Measurements from ENCODE around the gene ADSS1.

The ADSS1 gene

DNA sequence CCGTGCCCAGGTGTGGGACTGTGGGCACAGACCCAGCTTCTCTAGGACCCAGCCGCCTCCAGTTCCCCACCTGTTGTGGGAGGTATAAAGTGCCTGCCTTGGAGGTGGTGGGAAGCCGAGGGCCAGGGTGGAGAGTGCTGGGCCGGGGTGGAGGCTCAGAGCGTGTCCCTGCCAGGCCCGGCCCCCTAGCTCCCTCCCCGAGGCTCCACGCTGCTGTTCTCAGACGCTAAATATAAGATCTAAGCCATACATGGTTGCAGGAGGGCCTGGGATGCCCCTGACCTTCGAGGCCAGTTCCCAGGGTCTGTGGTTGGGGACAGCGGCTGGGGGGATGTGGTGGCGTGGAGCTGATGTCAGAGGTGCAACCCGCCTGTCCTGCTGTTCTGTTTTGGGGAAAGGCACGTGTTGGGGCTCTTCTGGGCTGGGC is 23.8 kb upstream of the ADSS1 start:
- H3K27me3 Mint-ChIP-seq (ENCODE audit: low read depth), result no peaks in the 10 kb centered on the region
- peak overlapping the region; percentile 49 for H3K27ac Mint-ChIP-seq

DNA sequence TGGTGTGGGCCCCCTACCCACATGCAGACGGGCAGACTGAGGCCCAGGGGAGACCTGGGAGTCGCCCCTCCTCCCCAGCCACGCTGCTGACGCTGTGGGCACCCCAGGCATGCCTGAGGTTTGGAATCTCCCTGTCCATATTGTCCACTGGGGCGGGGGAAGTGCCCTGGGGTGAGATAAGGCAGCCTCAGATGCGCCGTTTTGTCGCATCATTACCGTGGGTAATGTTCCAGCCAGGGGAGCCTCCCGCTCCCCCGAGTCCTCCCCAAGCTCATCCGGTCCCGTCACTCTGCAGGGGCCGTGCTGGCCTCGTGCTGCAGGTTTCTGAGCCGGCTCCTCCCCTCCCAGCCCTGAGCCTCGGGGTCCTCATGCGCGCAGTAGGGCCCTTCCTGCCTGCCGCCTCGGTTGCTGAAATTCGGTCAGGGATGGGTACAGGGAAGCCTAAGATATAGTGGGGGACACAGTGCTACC is 23.2 kb upstream of the ADSS1 start:
- H3K9me3 Mint-ChIP-seq, result no peaks in the 10 kb centered on the region

More for the DNA sequence above, 23.8 kb upstream of the ADSS1 start:
- Mint-ChIP-seq H3K9me3 (no peaks in the 10 kb centered on the region), H3K4me3 (no peak overlapping the region), H3K4me1 (ENCODE audit: low read depth) (peaks cover 15% of the 10 kb centered on the region), H3K36me3 (ENCODE audit: low read depth) (peaks cover 23% of the 10 kb centered on the region)
- DNase-seq (ENCODE audit: low spot score), result no peak

DNA sequence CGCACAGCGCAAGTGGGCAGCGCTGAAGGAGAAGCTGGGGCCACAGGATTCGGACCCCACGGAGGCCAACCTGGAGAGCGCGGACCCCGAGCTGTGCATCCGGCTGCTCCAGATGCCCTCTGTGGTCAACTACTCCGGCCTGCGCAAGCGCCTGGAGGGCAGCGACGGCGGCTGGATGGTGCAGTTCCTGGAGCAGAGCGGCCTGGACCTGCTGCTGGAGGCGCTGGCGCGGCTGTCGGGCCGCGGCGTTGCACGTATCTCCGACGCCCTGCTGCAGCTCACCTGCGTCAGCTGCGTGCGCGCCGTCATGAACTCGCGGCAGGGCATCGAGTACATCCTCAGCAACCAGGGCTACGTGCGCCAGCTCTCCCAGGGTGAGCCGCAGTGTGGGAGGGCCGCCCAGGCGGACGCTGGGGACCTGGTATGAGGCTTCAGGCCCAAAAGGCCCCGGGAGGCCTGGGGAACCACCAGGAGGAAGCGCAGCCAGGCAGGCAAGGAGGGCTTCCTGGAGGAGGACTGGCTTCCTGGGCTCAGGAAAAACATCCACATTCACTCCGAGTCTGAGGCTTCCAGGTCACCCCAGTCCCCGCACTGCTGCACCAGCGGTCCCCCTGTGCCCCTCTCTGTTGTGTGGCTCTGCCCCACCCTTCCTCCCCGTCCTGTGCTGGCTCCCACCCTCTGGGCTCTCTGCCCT is 22.5 kb upstream of the ADSS1 start:
- Mint-ChIP-seq H3K9me3 (no peaks in the 10 kb centered on the region), H3K27ac (no peak overlapping the region), H3K4me3 (no peak overlapping the region), H3K27me3 (ENCODE audit: low read depth) (no peaks in the 10 kb centered on the region), H3K4me1 (ENCODE audit: low read depth) (peaks cover 7% of the 10 kb centered on the region), H3K36me3 (ENCODE audit: low read depth) (peaks cover 18% of the 10 kb centered on the region)
- no peak for DNase-seq (ENCODE audit: low spot score)

More for the DNA sequence above, 23.2 kb upstream of the ADSS1 start:
- Mint-ChIP-seq H3K4me3 (no peak overlapping the region), H3K36me3 (ENCODE audit: low read depth) (peaks cover 20% of the 10 kb centered on the region), H3K27ac (no peak overlapping the region), H3K4me1 (ENCODE audit: low read depth) (peaks cover 12% of the 10 kb centered on the region), H3K27me3 (ENCODE audit: low read depth) (no peaks in the 10 kb centered on the region)
- DNase-seq (ENCODE audit: low spot score), result no peak

DNA sequence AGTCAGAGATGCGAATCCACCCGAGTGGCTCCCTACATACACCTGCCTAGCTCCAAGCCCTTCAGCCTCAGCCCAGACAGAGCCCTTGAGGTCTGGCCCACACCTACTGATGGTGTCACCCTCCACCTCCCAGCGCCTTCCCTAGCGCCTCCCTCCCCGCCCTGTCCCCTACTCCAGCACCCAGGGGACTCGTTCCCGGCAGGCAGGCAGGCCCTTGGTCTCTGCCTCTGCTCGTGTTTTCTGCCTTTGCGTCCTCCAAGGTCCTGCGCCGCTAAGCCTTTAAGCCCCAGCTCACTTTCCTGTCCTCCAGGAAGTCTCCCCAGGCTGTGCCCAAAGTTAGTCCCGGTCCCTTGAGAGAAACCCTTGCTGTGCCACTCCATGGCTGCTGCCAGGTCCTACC is 21.9 kb upstream of the ADSS1 start:
- Mint-ChIP-seq H3K27ac (no peak overlapping the region), H3K36me3 (ENCODE audit: low read depth) (peaks cover 18% of the 10 kb centered on the region), H3K4me3 (no peak overlapping the region), H3K27me3 (ENCODE audit: low read depth) (no peaks in the 10 kb centered on the region), H3K9me3 (no peaks in the 10 kb centered on the region), H3K4me1 (ENCODE audit: low read depth) (peaks cover 7% of the 10 kb centered on the region)
- DNase-seq (ENCODE audit: low spot score), result no peak

DNA sequence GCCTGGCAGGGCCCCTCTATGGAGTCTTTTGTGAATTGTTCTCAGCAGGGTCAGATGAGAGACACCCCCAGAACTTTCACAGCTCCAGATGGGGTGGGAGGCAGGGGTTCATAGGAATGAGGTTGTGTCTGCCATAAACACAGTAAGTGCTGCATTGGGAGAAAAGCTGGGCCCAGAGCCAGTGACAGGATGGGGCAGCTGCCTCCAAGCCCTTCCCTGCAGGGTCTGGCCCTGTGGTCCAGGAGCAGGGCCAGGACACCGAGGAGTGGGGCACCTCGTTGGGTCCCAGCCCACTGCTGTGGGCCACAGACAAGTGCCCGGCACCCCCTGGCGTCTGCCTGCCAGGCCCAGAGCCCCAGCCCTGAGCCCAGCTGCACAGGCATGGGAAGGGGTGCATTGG is 21.4 kb upstream of the ADSS1 start:
- Mint-ChIP-seq H3K4me3 (no peak overlapping the region), H3K4me1 (ENCODE audit: low read depth) (peaks cover 4% of the 10 kb centered on the region), H3K27me3 (ENCODE audit: low read depth) (no peaks in the 10 kb centered on the region), H3K36me3 (ENCODE audit: low read depth) (peaks cover 18% of the 10 kb centered on the region), H3K9me3 (no peaks in the 10 kb centered on the region), H3K27ac (no peak overlapping the region)
- no peak for DNase-seq (ENCODE audit: low spot score)

DNA sequence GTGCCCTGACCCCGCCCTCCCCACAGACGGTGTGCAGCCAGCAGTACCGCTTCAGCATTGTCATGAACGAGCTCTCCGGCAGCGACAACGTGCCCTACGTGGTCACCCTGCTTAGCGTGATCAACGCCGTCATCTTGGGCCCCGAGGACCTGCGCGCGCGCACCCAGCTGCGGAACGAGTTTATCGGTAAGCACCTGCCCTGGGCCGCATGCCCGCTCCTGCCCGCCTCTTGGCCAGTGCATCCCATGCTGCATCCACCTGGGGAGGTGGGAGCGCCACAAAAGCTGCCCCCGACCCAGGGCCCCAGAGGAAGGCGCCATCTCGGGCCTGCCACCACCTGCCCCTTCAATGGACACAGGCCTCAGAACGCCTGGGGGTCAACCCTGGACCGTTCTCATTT is 20.8 kb upstream of the ADSS1 start:
- Mint-ChIP-seq H3K27me3 (ENCODE audit: low read depth) (no peaks in the 10 kb centered on the region), H3K9me3 (no peaks in the 10 kb centered on the region), H3K4me3 (no peak overlapping the region), H3K36me3 (ENCODE audit: low read depth) (peaks cover 17% of the 10 kb centered on the region), H3K4me1 (ENCODE audit: low read depth) (peaks cover 2% of the 10 kb centered on the region), H3K27ac (no peak overlapping the region)
- no peak for DNase-seq (ENCODE audit: low spot score)

DNA sequence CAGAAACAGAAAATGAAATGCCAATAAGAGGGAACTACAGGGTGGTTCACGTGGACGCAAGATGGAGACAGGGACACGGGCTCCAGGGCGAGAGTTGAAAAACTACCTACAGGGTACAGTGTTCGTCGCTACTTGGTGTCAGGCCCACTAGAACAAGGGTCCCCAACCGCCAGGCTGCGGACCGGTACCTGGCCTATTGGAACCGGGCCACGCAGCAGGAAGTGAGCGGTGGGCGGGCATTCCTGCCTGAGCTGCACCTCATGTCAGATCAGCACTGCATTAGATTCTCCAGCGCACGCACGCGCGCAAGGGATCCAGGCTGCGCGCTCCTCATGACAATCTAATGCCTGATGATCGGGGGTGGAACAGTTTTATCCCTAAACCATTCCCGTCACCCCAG is 19.8 kb upstream of the ADSS1 start:
- no peaks in the 10 kb centered on the region for H3K9me3 Mint-ChIP-seq
- peaks cover 16% of the 10 kb centered on the region for H3K36me3 Mint-ChIP-seq (ENCODE audit: low read depth)
- H3K27ac Mint-ChIP-seq, result no peak overlapping the region
- H3K4me3 Mint-ChIP-seq, result no peak overlapping the region
- no peaks in the 10 kb centered on the region for H3K27me3 Mint-ChIP-seq (ENCODE audit: low read depth)
- DNase-seq (ENCODE audit: low spot score), result no peak
- H3K4me1 Mint-ChIP-seq (ENCODE audit: low read depth), result peaks cover 2% of the 10 kb centered on the region

DNA sequence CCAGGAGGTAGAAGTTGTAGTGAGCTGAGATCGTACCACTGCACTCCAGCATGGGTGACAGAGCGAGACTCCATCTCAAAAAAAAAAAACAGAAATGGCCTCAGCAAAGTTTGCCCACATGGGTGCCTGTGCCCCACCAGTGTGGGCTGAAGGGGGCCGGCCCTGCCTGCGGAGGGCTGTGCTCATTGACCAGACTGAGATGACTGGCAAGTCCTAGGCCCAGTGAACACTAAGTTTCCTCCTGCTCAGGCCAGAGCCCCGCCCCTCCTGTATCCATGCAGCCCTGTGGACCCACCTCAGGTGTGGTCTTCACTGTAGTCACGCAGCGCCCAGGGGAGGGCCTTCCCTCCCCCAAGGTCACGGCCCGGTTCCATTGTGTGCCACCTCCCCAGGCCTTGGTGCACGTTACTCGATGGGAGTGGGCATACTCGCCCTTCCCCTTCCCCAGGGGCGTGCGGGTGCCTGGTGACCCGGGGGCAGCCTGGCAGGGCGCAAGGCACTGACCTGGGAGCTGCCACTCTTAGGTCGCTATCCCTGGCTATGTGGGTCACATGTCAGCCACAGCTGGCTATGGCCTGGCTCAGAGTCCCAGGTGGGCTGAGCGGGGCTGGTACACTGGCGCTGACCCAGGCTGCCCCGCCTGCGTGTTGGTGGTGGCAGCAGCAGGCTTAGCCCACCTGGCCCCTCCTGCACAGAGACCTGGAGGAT is 18.5 kb upstream of the ADSS1 start:
- peaks cover 2% of the 10 kb centered on the region for H3K4me1 Mint-ChIP-seq (ENCODE audit: low read depth)
- H3K27ac Mint-ChIP-seq, result no peak overlapping the region
- no peaks in the 10 kb centered on the region for H3K27me3 Mint-ChIP-seq (ENCODE audit: low read depth)
- peaks cover 20% of the 10 kb centered on the region for H3K36me3 Mint-ChIP-seq (ENCODE audit: low read depth)
- H3K9me3 Mint-ChIP-seq, result no peaks in the 10 kb centered on the region
- DNase-seq (ENCODE audit: low spot score), result no peak
- no peak overlapping the region for H3K4me3 Mint-ChIP-seq

DNA sequence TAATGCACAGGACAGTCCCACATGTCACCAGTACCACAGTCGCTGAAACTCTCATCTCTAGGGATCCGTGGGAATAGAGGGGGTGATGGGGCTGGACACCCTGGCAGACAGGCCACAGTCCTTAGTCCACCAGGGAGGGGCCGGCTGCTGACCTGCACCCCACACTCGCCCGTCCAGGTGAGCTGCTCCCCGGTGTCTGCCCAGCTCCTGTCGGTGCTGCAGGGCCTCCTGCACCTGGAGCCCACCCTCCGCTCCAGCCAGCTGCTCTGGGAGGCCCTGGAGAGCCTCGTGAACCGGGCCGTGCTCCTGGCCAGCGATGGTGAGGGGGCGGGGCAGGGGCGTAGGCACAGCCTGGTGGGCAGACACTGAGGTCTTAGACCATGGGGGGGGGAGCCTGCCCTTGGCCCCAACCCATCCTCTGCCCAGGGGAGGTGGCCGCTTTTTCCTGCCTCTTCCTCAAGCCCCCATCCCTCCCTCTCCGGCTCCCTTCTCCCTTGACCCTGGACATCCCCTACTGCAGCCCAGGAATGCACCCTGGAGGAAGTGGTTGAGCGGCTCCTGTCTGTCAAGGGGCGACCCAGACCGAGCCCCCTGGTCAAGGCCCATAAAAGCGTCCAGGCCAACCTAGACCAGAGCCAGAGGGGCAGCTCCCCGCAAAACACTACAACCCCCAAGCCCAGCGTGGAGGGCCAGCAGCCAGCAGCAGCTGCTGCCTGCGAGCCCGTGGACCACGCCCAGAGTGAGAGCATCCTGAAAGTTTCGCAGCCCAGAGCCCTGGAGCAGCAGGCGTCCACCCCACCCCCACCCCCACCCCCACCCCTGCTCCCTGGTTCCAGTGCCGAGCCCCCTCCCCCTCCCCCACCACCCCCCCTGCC is 17.1 kb upstream of the ADSS1 start:
- H3K36me3 Mint-ChIP-seq (ENCODE audit: low read depth), result peaks cover 21% of the 10 kb centered on the region
- H3K9me3 Mint-ChIP-seq, result no peaks in the 10 kb centered on the region

DNA sequence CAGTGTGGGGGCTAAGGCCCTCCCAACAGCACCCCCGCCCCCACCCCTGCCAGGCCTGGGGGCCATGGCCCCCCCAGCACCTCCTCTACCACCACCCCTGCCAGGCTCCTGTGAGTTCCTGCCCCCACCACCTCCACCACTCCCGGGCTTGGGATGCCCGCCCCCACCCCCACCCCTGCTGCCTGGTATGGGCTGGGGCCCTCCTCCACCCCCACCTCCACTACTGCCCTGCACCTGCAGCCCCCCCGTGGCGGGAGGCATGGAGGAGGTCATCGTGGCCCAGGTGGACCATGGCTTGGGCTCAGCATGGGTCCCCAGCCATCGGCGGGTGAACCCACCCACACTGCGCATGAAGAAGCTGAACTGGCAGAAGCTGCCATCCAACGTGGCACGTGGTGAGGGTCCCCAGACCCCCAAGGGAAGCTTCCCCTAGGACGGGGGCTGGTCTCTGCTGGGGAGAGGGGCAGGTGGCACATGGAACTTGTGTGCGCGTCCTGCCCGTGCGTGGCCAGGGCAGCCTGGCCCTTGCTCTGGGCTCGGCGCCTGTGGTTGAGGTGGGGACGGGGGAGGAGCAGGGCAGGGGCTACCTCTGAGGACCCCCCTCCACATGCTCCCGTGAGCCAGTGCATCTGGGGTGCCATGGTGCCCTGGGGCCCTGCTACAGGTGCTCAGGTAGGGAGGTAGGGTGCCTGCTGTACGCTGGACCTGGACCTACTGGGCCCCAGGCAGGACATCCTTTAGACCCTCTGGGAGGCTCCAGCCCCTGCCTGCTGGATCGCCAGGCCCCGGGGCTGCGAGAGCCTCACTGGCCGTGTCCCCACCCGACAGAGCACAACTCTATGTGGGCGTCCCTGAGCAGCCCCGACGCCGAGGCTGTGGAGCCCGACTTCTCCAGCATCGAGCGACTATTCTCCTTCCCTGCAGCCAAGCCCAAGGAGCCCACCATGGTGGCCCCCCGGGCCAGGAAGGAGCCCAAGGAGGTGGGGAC is 16.1 kb upstream of the ADSS1 start:
- H3K27me3 Mint-ChIP-seq (ENCODE audit: low read depth), result no peaks in the 10 kb centered on the region
- H3K27ac Mint-ChIP-seq, result no peak overlapping the region
- H3K9me3 Mint-ChIP-seq, result no peaks in the 10 kb centered on the region
- H3K4me3 Mint-ChIP-seq, result no peak overlapping the region
- DNase-seq (ENCODE audit: low spot score), result no peak
- peaks cover 21% of the 10 kb centered on the region for H3K36me3 Mint-ChIP-seq (ENCODE audit: low read depth)
- peaks cover 2% of the 10 kb centered on the region for H3K4me1 Mint-ChIP-seq (ENCODE audit: low read depth)

More for the DNA sequence above, 17.1 kb upstream of the ADSS1 start:
- Mint-ChIP-seq H3K27ac (no peak overlapping the region), H3K4me1 (ENCODE audit: low read depth) (peaks cover 2% of the 10 kb centered on the region), H3K27me3 (ENCODE audit: low read depth) (no peaks in the 10 kb centered on the region), H3K4me3 (no peak overlapping the region)
- no peak for DNase-seq (ENCODE audit: low spot score)

DNA sequence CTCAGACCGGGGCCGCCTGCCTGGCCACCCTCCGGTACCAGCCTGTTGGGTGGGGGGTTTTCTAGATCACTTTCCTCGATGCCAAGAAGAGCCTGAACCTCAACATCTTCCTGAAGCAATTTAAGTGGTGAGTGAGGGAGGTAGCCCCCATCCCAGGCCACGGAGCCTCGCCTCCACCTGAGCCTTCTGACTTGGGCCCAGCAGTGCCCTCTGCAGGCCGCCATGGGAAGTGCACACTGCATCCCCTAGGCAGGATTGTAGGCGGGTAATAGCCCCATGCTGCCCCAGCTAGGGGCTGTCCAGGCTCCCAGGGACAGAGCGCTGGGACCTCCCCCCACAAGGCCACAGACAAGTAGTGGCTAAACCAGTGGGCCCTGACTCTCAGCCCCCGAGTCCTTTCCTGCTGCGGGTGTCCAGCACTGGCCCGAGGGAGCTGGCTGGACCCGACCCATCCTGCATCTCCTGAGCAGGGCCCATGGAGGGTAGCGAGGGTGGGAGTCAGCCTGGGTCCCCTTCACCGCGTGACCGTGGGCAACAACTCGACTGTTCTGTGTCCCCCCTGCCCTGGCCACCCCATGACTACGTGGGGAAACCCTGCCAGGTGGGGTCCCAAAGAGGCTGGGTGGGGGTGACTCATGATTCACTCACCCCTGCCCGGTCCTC is 15.3 kb upstream of the ADSS1 start:
- peak overlapping the region; percentile 72 for H3K27ac Mint-ChIP-seq
- no peak overlapping the region for H3K4me3 Mint-ChIP-seq
- H3K9me3 Mint-ChIP-seq, result no peaks in the 10 kb centered on the region
- DNase-seq (ENCODE audit: low spot score), result peak; percentile 61
- H3K36me3 Mint-ChIP-seq (ENCODE audit: low read depth), result peaks cover 16% of the 10 kb centered on the region
- peaks cover 2% of the 10 kb centered on the region for H3K4me1 Mint-ChIP-seq (ENCODE audit: low read depth)
- no peaks in the 10 kb centered on the region for H3K27me3 Mint-ChIP-seq (ENCODE audit: low read depth)

DNA sequence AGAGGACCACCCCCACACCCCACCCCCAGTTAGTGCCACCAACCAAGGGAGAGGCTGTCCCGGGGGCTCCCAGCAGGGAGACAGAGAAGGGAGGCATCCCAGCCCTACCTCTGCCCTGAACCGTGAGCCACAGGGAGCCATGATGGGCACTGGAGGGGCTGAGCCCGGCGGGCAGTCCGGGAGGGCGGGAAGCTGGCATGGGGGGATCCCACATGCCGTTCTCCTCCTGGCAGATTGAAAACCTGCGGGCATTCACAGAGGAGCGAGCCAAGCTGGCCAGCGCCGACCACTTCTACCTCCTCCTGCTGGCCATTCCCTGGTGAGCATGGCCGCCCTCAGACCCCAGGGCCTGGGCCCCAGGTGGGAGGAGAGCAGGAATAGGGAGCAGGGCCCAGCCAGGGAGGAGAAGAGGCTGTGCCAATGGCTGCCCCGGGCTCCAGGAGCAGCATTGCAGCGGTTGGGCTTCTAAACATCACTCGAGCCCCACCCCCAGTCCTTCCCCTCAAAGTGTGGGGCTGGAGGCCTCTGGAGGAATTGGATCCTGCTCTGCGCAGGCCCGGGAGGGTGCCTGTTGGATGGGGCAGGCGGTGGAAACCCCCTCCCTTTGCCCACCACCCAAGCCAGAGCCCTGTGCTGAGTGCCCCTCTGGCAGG is 14.5 kb upstream of the ADSS1 start:
- DNase-seq (ENCODE audit: low spot score), result no peak
- Mint-ChIP-seq H3K4me3 (no peak overlapping the region), H3K36me3 (ENCODE audit: low read depth) (peaks cover 9% of the 10 kb centered on the region), H3K4me1 (ENCODE audit: low read depth) (peaks cover 2% of the 10 kb centered on the region), H3K27ac (no peak overlapping the region), H3K9me3 (no peaks in the 10 kb centered on the region), H3K27me3 (ENCODE audit: low read depth) (no peaks in the 10 kb centered on the region)
